HG03064 (cell line): ENCODE measurements around the gene ANKRD16.
"Not testable (repeated sequence)": the region's sequence is repeated elsewhere in the genome, so short reads cannot be mapped to it uniquely, and the experiment has no call there.

Source experiments
- ATAC-seq: cut with Tn5 transposase; IDR thresholded peaks from one replicate; pipeline ENCODE4 v1.9.1; 2021; ENCODE audit warnings: low read depth; ENCODE audit not compliant: unreplicated experiment

Gene ANKRD16

DNA sequence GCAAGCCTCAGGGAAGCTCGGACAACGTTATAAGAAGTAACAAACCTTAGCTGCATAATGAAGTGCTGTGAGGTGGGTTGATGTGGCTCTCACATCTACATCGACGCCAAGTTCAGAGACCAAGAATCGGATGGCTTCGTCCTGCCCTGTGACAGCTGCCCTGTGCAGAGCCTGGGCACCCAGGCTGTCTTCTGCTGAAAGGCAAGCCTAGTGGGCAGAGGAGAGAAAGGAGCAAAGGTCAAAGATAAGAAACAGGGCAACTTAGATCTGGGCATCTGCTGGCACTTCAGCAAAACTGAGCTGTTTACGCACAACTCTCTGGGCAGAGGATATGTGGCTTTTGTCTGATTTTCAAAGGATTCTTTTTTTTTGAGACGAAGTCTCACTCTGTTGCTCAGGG, 6.7 kb downstream of the ANKRD16 start:
- no peak for ATAC-seq

DNA sequence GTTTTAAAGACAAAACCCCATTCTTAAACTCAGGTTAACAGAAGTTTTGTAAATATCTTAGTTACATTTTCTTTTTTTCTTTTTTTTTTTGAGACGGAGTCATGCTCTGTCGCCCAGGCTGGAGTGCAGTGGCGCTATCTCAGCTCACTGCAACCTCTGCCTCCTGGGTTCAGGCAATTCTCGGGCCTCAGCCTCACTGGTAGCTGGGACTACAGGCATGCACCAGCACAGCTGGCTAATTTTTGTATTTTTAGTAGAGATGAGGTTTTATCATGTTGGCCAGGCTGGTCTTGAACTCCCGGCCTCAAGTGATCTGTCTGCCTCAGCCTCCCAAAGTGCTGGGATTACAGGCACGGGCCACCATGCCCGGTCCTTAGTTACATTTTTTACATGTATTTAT, 12.7 kb downstream of the ANKRD16 start:
- not testable (repeated sequence) for ATAC-seq

DNA sequence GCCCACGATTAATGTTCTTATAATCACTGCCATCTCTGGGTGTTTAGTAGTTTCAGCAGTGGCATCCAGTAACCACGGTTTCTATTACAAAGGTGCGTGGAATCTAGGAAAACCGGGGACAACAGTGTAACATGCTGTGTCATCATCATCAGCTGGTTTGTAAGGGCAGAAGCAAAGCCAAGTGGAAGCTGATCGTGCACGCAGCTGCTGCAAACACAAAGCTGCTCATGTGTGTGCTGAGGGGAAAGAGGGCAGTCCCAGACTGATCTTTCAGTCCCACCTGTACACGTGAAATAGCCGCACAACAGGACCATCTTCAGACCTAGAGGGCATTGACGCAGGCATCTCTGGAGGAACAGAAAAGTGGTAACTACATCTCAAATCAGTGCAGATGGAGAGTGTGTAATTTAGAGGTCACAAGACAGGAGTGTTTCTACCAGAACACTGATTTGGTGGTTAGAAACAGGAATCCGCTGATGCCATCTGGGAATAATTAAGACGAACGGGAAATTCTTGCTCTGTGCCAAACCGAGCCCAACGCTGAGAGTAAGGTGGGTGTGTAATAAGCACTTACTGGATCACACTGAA, 13.4 kb downstream of the ANKRD16 start:
- ATAC-seq: no peak

DNA sequence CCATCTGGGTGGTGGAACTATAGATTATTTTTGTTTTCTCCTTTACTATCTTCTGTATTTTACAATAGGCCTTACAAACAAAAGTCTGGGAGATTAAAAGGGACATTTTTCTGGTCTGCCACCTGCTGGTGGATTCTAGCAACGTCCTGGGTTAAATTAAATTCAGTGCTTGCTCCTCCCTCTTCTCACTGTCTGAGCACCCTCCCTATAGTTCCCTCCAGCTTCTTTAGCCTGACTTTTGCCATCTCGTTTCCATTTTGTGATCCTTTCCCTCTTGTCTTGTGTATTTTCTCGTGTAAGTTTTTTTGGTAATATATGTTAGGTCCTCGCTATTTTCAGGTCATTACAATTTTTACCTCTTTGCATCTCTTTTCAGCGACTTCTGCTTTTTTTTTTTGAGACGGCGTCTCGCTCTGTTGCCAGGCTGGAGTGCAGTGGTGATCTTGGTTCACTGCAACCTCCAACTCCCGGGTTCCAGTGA, 16.1 kb downstream of the ANKRD16 start:
- ATAC-seq: peak; percentile 59

DNA sequence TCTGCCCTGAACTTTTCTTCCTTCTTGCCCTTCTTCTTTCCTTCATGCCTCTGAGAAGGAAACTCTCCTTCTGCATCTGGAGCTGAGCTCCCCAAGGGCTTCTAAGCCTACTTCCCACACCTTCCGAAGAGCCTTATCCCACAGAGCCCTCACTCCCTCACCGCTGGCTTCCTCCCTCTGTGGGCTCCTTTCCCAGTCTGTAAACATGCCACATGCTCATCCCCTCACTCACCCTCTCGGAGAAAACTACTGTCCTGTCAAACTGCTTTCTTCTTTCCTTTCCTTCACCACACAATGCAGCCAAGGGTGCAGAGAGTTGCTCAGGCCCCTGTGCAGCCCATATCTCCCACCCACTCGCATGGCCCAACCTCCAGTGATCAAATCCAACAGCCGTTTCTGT, 18.1 kb downstream of the ANKRD16 start:
- no peak for ATAC-seq

DNA sequence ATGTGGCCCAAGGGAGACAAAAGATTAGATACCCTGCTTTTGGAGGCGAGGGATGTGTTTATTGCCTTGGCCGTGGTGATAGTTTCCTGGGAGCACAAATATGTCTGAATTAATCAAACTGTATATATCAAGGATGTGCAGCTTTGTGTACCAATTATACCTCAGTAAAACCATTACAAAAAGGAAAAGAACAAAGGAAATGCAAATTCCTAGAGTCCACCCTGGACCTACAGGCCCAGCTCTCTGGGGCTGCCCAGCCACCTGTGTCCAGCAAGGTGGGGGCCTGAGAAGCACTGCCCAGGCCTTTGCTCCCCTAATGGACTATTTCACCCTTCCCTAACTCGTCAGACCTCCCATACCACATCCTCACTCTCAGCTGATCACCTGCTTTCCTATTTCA, 20.5 kb downstream of the ANKRD16 start:
- no peak for ATAC-seq

DNA sequence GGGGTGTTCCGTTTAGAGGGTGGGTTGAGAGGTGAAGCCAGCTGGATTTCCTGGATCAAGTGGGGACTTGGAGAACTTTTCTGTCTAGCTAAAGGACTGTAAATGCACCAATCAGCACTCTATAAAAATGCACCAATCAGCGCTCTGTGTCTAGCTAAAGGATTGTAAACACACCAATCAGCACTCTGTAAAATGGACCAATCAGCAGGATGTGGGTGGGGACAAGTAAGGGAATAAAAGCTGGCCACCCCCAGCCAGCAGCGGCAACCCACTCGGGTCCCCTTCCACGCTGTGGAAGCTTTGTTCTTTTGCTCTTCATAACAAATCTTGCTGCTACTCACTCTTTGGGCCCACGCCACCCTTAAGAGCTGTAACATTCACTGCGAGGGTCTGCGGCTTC, 21.3 kb downstream of the ANKRD16 start:
- not testable (repeated sequence) for ATAC-seq

DNA sequence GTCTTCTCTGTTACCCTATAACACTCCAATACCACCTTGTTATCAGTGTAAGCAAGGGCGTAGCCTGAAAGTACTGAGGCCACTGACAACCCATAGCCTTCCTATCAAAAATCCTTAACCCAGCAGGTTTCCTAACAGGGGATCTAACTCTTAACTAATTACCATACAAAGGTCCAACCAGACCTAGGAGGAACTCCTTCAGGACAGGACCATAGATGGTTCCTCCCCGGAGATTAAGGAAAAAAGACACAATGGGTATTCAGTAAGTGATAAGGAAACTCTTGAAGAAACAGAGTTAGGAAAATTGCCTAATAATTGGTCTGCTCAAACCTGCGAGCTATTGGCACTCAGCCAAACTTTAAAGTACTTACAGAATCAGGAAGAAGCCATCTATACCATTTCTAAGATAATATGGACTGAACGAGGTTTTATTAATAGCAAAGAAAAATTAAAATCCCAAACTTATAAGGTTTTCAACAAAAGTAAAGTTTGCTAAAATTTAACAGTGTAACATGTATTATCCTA, 22.5 kb downstream of the ANKRD16 start:
- ATAC-seq: not testable (repeated sequence)

DNA sequence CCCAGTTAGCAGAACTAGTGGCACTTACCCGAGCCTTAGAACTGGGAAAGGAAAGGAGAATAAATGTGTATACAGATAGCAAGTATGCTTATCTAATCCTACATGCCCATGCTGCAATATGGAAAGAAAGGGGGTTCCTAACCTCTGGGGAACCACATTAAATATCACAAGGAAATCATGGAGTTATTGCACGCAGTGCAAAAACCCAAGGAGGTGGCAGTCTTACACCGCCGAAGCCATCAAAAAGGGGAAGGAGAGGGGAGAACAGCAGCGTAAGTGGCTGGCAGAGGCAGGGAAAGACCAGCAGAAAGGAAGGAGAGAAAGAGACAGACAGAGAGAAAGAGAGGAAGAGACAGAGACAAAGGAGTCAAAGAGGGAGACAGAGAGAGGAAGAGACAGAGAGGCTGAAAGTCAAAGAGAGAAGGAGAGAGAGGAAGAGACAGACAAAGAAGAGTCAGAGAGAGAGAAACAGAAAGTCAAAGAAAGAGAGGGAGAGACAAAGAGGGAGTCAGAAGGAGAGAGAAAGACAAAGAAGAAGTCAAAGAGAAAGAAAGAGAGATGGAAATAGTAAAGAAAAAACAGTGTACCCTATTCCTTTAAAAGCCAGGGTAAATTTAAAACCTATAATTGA, 23.1 kb downstream of the ANKRD16 start:
- ATAC-seq: not testable (repeated sequence)

DNA sequence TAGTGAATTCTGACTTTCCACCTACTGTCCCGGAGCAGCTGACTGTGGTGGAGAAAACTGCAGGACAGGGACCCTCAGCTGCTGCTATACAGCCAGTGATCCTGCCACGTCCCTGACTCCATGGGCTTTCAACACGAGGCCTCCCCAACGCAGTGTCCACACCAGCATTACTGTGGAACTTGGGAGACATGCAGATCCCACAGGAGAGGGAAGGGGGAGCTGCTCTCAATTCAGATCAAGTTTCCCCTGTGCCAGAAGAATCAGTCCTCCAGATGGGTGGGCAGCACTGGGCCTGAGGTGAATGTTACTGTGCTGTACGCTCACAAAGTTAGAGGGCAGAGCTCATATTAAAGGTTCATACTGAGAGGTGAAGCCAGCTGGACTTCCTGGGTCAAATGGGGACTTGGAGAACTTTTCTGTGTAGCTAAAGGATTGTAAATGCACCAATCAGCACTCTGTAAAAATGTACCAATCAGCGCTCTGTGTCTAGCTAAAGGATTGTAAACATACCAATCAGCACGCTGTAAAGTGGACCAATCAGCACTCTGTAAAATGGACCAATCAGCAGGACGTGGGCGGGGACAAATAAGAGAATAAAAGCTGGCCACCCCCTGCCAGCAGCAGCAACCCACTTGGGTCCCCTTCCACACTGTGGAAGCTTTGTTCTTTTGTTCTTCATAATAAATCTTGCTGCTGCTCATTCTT, 26.6 kb downstream of the ANKRD16 start:
- ATAC-seq: not testable (repeated sequence)

DNA sequence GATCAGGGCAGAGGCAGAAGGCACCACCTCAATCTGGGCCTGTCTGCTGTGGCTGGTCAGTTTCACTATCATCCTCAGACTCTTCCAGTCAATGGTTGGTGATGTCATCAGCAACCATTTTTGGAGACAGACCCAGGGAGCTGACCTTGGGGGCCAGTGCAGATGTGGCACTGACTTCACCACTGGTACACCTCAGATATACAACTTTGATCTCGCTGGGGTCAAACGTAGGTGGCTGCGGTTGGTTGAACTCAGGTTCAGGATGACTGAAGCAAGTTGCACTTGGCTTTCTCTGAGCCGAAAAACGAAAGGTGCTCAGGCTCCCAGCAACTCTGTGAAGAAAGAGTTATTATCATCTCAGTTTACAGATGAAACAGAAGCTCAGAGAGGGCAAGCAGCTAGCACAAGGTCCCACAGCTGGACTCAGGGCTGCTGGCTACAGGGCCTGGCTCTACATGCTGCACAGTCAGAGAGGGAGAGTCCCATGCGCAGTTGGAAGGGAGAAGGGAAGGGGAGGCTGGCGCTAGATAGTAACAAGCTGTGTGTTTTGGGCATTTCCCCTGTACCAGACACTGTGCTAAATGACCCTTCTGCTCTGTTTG, 27.2 kb downstream of the ANKRD16 start:
- peak; percentile 92 for ATAC-seq

DNA sequence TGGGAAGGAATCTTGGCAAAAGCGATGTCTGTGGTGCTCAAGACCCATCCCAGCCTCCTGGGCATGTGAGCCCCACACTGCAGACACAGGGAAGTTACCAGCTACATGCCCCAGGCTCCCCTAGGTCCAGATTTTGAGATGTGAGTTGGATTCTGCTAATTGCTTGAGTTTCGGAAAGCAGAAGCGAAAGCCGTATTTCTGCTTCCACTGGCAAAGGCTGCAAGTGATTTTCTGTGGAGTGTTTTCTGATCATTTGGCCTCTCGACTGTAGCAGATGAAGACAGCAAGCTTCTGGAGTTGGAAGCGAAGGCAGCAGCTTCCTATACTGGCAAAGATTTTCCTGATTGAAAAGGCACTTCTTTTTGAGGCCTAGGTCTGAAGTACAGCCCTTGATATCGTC, 29.6 kb downstream of the ANKRD16 start:
- ATAC-seq: no peak

DNA sequence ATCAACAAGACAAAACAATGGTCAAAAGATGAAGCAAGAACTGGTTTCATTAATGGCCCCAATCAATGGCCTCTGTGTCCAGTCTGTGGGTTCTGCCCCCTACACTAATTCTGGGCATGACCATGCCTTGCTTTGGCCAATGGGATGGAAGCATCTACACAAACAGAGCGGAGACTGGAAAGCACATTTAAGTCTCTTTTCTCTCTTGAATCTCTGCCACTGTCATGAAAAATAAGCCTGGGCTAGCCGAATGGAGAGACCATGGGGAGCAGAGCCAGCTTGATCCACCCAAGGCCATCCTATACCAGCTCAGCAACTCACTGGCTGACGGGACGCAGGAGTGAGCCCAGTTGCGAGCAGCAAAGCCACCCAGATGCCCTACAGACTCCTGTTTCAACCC, 30.9 kb downstream of the ANKRD16 start:
- no peak for ATAC-seq

DNA sequence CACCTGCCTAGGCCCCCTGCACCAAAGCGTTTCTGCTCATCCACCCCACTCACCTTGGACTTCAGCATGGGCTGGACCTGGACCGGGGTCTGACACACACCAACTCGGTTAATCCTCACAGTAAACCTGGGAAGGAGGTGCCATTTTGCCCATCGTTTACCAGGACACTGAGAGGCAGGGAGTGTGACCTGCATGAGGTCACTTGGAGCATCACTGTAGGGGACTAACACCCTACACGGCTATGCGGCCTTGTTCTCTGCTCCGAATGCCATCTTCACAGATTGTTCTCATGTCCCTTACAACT, 33.0 kb downstream of the ANKRD16 start:
- no peak for ATAC-seq

DNA sequence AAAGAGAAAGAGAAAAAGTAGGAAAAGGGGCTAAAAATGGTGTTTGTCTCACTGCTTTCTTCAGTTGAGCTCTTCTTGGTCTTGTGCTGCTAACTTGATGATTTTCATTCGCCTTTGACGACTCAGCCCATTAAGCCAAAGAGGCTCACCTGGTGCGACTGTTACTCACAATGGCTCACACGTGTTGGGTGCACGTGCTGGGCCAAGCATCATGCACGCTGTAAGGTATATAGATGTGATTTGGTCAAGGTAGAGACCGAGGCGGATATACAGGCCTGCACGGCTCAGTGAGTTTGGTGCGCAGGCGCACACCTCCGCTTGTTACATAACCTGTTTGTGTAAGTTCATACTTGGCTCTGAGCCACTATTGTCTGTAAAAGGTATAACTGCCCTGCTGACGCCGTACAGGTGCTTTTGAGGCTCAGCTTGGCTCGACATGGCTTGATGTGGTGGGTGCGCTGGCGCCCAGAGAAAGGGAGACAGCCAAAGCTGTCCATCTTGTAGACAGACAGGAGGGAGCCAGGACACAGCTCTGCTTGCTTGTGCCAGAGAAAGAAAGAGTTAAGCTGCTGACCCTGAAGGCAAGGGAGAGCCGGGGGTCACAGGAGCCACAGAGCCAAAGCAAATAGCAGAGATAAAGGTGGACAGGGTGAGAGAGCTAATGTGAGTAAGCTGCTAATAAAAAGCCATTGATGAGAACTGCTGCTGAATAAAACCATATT, 33.6 kb downstream of the ANKRD16 start:
- no peak for ATAC-seq

DNA sequence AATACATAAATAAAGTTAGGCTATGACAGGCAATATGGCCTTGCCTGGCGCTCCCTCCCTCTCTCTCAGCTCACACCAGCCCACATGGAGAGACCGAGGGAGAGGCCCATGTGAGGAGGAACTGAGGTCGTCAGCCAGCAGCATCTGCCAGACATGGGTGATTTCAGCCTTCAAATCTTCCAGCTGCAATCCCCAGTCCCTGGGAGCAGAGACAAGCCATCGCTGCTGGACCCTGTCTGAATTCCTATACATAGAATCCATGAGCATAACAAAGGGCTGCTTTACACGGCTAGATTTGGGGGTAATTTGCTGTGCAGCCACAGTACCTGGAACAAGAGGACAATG, 35.6 kb downstream of the ANKRD16 start:
- no peak for ATAC-seq

DNA sequence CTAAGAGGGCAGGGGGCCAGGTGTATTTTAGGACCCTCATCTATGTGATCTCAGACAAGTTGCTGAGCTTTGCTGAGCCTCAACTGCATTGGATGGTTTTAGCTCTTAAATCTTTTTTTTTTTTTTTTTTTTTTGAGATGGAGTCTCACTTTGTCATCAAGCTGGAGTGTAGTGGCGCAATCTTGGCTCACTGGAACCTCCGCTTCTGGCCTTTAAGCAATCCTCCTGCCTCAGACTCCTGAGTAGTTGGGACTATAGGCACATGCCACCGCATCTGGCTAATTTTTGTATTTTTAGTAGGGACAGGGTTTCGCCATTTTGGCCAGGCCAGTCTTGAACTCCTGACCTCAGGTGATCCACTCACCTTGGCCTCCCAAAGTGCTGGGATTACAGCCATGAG, 43.0 kb downstream of the ANKRD16 start:
- ATAC-seq: not testable (repeated sequence)

DNA sequence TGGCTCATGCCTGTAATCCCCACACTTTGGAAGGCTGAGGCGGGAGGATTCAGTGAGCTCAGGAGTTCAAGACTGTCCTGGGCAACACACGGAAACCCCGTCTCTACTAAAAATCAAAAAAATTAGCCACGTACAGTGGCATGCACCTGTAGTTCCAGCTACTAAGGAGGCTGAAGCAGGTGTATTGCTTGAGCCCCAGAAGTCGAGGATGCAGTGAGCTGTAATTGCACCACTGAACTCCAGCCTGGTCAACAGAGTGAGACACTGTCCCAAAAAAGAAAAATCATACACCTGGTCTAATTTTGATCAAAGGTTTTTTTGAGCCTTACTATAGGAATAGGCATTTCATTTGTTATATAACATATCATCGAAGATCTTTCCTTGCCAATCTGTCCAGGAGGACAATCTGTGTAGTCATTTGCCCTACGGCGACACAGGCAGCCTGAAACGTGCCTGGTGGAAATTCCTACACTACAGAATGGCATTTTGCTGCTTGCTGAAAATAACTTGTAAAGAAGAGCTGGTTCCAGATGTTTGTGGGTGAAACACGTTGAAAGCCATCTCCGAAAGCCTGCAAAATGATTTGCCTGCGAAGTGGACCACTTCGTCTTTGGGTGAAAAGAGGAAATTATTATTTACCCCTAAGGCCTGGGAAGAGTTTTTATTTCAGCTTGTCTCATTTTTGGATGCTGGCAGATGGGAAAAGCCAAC, 45.2 kb downstream of the ANKRD16 start:
- no peak for ATAC-seq

DNA sequence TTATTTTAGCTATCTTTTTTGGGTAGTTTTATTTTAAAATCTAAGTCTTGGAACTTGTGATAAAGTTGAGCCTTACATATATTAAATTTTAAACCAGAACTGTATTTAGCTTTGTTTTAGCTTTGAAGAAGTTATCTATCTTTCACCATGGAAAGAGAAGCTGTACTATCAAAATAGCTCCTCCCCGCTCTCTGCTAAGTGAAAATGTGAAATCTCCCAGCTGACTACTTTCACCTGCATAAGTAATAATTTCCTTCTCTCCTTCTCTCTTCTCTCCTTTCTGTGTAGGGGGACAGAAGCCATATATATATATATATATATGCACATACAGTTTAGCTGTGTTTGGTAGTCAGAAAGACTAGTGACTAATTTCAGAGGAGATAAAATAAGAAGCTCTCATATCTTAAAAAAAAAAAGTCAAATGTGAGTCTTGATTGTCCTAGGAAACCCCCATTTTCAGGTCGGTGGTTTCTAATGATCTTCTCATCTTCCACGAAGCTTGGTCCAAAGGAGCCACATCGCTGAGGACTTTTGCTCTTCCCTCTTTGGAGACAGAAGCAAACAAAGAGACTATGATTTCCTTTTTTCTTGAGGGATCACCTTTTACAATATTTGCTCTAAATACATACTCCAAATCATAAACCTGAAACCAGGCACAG, 45.9 kb downstream of the ANKRD16 start:
- no peak for ATAC-seq

DNA sequence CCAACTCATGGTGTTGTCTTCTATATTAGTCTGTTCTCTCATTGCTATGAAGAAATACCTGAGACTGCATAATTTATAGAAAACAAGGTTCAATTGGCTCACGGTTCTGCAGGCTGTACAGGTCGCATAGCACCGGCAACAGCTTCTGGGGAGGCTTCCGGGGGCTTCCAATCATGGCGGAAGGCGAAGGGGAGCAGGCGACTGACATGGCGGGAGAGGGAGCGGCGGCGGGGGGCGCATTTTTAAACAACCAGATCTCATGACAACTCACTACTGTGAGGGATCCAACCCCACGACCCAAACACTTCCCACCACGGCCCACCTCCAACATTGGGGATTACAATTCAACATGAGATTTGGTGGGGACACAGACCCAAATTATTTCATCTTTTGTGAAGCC, 47.7 kb downstream of the ANKRD16 start:
- no peak for ATAC-seq
